CD14-positive monocyte (primary cell): ENCODE results near the gene PNPLA3. TPM values are rescaled to one million over a fixed set of nuclear protein-coding genes. Genes with fewer than 3 reads are reported as not detected.

ENCODE experiments used
- DNase-seq, 3 donors: peaks; one replicate each; pipeline ENCODE4 v3.0.0-alpha.2; 2011 to 2022
- H2AFZ ChIP-seq: 2 replicates; pipeline ENCODE4 v1.6.0; 2012; ENCODE audit warnings: mild to moderate bottlenecking, low read depth, low read length, inconsistent platforms; ENCODE audit not compliant: insufficient read depth, poor library complexity, severe bottlenecking
- H3K27ac ChIP-seq, 2 donors: 1 replicate in 1 of 2; 2 replicates in 1 of 2; pipeline ENCODE4 v1.5.1; 2012 to 2013; ENCODE audit warnings: low read length in 2 of 2, control low read depth in 1 of 2, inconsistent platforms in 1 of 2, low read depth in 1 of 2, mild to moderate bottlenecking in 1 of 2
- H3K27me3 ChIP-seq, 2 donors: one replicate each; pipeline versions ENCODE4 v1.6.0 to v1.6.1; 2011 to 2013; ENCODE audit warnings: low read length in 2 of 2; ENCODE audit not compliant: control insufficient read depth in 2 of 2, insufficient read depth in 2 of 2
- H3K36me3 ChIP-seq, 2 donors: replicated peaks in 1 of 2; 1 replicate in 1 of 2; 2 replicates in 1 of 2; pipeline versions ENCODE4 v1.5.1 to v1.6.1; 2012 to 2013; ENCODE audit warnings: low read length in 2 of 2, control low read depth in 1 of 2, inconsistent platforms in 1 of 2, mild to moderate bottlenecking in 1 of 2; ENCODE audit not compliant: insufficient read depth in 2 of 2, control insufficient read depth in 1 of 2
- H3K4me1 ChIP-seq, 2 donors: 1 replicate in 1 of 2; 2 replicates in 1 of 2; pipeline versions ENCODE4 v1.5.1 to v1.6.1; 2012 to 2013; ENCODE audit warnings: low read length in 2 of 2, control low read depth in 1 of 2, inconsistent platforms in 1 of 2, mild to moderate bottlenecking in 1 of 2, moderate library complexity in 1 of 2; ENCODE audit not compliant: insufficient read depth in 2 of 2, control insufficient read depth in 1 of 2
- H3K4me2 ChIP-seq: replicated peaks from 2 replicates; pipeline ENCODE3; 2012; ENCODE audit warnings: low read length, moderate library complexity, mild to moderate bottlenecking; ENCODE audit not compliant: poor library complexity, severe bottlenecking; ENCODE audit errors: extremely low read depth
- H3K4me3 ChIP-seq, 3 experiments: fragments of 200-600 bp in 1 of 3; sonication (generic) in 1 of 3; replicated peaks in 1 of 3; 1 replicate in 2 of 3; 2 replicates in 1 of 3; pipeline ENCODE4 v1.5.1; 2011 to 2013; ENCODE audit warnings: low read length in 3 of 3, mild to moderate bottlenecking in 3 of 3, control low read depth in 2 of 3, low read depth in 2 of 3, inconsistent platforms in 1 of 3, moderate library complexity in 1 of 3
- H3K79me2 ChIP-seq: 2 replicates; pipeline ENCODE4 v1.6.0; 2012; ENCODE audit warnings: mild to moderate bottlenecking, control low read depth, inconsistent platforms, low read length, moderate library complexity; ENCODE audit not compliant: insufficient read depth
- H3K9ac ChIP-seq: 2 replicates; pipeline ENCODE4 v1.6.0; 2017; ENCODE audit warnings: low read length, mild to moderate bottlenecking; ENCODE audit not compliant: insufficient read depth, poor library complexity, severe bottlenecking
- H3K9me3 ChIP-seq, 2 donors: replicated peaks in 1 of 2; 1 replicate in 1 of 2; 2 replicates in 1 of 2; pipeline versions ENCODE4 v1.5.1 to v1.6.1; 2012 to 2013; ENCODE audit warnings: low read length in 2 of 2, control low read depth in 1 of 2; ENCODE audit not compliant: control insufficient read depth in 1 of 2, insufficient read depth in 1 of 2
- H4K20me1 ChIP-seq: 2 replicates; pipeline ENCODE4 v1.6.0; 2012; ENCODE audit warnings: mild to moderate bottlenecking, low read length, control low read depth, moderate library complexity; ENCODE audit not compliant: insufficient read depth
- H3K27ac Mint-ChIP-seq, 7 donors: one replicate each; pipeline ENCODE4 v1.8.0; 2020; ENCODE audit warnings: mild to moderate bottlenecking in 7 of 7, mixed read lengths in 7 of 7, moderate library complexity in 6 of 7, inconsistent platforms in 2 of 7
- H3K27me3 Mint-ChIP-seq, 3 donors: one replicate each; pipeline ENCODE4 v1.8.0; 2021 to 2022; ENCODE audit warnings: low read depth in 3 of 3, mild to moderate bottlenecking in 3 of 3, mixed read lengths in 3 of 3, moderate library complexity in 3 of 3, inconsistent platforms in 1 of 3
- H3K36me3 Mint-ChIP-seq, 2 donors: one replicate each; pipeline ENCODE4 v1.8.0; 2020; ENCODE audit warnings: mixed read lengths in 2 of 2, inconsistent platforms in 1 of 2, mild to moderate bottlenecking in 1 of 2
- H3K4me1 Mint-ChIP-seq: one replicate; pipeline ENCODE4 v1.8.0; 2020; ENCODE audit warnings: mild to moderate bottlenecking, mixed read lengths
- H3K4me3 Mint-ChIP-seq, 2 donors: one replicate each; pipeline ENCODE4 v1.8.0; 2020; ENCODE audit warnings: mild to moderate bottlenecking in 2 of 2, mixed read lengths in 2 of 2, moderate library complexity in 1 of 2
- H3K9me3 Mint-ChIP-seq, 7 donors: one replicate each; pipeline ENCODE4 v1.8.0; 2020 to 2022; ENCODE audit warnings: mixed read lengths in 7 of 7, mild to moderate bottlenecking in 6 of 7, moderate library complexity in 6 of 7, inconsistent platforms in 2 of 7
- CTCF ChIP-seq: fragments of 200-600 bp; IDR thresholded peaks from one replicate; pipeline ENCODE4 v1.8.0; 2022; ENCODE audit warnings: antibody characterized with exemption, mild to moderate bottlenecking
- WGBS: methylation state at CpG from one replicate; pipeline ENCODE4 v1.1.5; 2013; ENCODE audit warnings: missing lambda C conversion rate; ENCODE audit not compliant: insufficient coverage; 5-methylcytosine and 5-hydroxymethylcytosine counted together
- intact Hi-C, 2 donors: fragments of 100-400 bp; cut with micrococcal nuclease; formaldehyde crosslinking; loops; one replicate each; pipeline versions ENCODE4 v1.15.0 to v1.15.1; 2023
- polyA plus RNA-seq, 3 donors: library from polyadenylated mRNA; depleted of rRNA in 1 of 3; unstranded in 2 of 3; stranded (reverse) in 1 of 3; fragments of 300-500 nt in 2 of 3; fragments of >200 nt in 1 of 3; fragmentation: Illumina TruSeq in 2 of 3; gene quantifications; 1 replicate in 2 of 3; 2 replicates in 1 of 3; pipeline ENCODE4 v1.2.3, GENCODE V29; 2012 to 2021

Gene PNPLA3
- polyA plus RNA-seq, 3 donors, result not detected

GRCh38 chr22:43975041-43975440, 51.4 kb downstream of the PNPLA3 start:
- Histone ChIP-seq H3K36me3 (peaks cover 94 to 97% of the 10 kb centered on the region in 2 donors), H3K4me1 (no peaks in the 10 kb centered on the region), H3K9ac (no peak overlapping the region), H4K20me1 (no peaks in the 10 kb centered on the region), H3K27ac (no peak overlapping the region), H3K79me2 (no peaks in the 10 kb centered on the region), H3K4me2 (no peak overlapping the region), H3K4me3 (no peak overlapping the region), H2AFZ (no peak overlapping the region), H3K9me3 (no peaks in the 10 kb centered on the region), H3K27me3 (no peaks in the 10 kb centered on the region)
- no peaks in the 10 kb centered on the region for H3K4me1 Mint-ChIP-seq
- H3K27ac Mint-ChIP-seq, result no peak overlapping the region
- H3K27me3 Mint-ChIP-seq, result peaks cover 0 to 3% (median 0%) of the 10 kb centered on the region in 3 donors
- peaks cover 87 to 95% of the 10 kb centered on the region in 2 donors for H3K36me3 Mint-ChIP-seq
- peaks cover 0 to 2% (median 0%) of the 10 kb centered on the region in 7 donors for H3K9me3 Mint-ChIP-seq
- H3K4me3 Mint-ChIP-seq, result no peak overlapping the region
- DNase-seq, result no peak
- 40% methylated on average over 1 of the region's 4 CpGs for WGBS
- intact Hi-C loops, result no loop called here
- no peak for TF ChIP-seq CTCF

- no peaks in the 10 kb centered on the region for H4K20me1 ChIP-seq
- H3K36me3 ChIP-seq, result peaks cover 92 to 100% of the 10 kb centered on the region in 2 donors
- no peaks in the 10 kb centered on the region for H3K79me2 ChIP-seq
- DNase-seq, result no peak
- peak overlapping the region in 1 of 7 donors; percentile 48 for H3K27ac Mint-ChIP-seq
- no peaks in the 10 kb centered on the region for H3K9me3 ChIP-seq
- no peak overlapping the region for H3K4me3 ChIP-seq
- H3K4me2 ChIP-seq, result no peak overlapping the region
- peaks cover 0 to 3% (median 0%) of the 10 kb centered on the region in 3 donors for H3K27me3 Mint-ChIP-seq
- no peak overlapping the region for H3K9ac ChIP-seq
- H3K36me3 Mint-ChIP-seq, result peaks cover 90 to 93% of the 10 kb centered on the region in 2 donors
- H3K27ac ChIP-seq, result no peak overlapping the region
- intact Hi-C loops, result no loop called here
- H3K4me3 Mint-ChIP-seq, result no peak overlapping the region
- H3K27me3 ChIP-seq, result no peaks in the 10 kb centered on the region
- peaks cover 0 to 2% (median 0%) of the 10 kb centered on the region in 7 donors for H3K9me3 Mint-ChIP-seq
- no peak overlapping the region for H2AFZ ChIP-seq
- no peaks in the 10 kb centered on the region for H3K4me1 ChIP-seq
- 96% methylated on average over 17 of the region's 19 CpGs for WGBS
- no peaks in the 10 kb centered on the region for H3K4me1 Mint-ChIP-seq
- no peak for TF ChIP-seq CTCF
Measured at GRCh38 chr22:43976861-43977795, 53.5 kb downstream of the PNPLA3 start.
